ENCODE measurements around the gene CLIC4.
"Not testable (repeated sequence)": the region's sequence is repeated elsewhere in the genome, so short reads cannot be mapped to it uniquely, and the experiment has no call there.

CLIC4 gene

DNA sequence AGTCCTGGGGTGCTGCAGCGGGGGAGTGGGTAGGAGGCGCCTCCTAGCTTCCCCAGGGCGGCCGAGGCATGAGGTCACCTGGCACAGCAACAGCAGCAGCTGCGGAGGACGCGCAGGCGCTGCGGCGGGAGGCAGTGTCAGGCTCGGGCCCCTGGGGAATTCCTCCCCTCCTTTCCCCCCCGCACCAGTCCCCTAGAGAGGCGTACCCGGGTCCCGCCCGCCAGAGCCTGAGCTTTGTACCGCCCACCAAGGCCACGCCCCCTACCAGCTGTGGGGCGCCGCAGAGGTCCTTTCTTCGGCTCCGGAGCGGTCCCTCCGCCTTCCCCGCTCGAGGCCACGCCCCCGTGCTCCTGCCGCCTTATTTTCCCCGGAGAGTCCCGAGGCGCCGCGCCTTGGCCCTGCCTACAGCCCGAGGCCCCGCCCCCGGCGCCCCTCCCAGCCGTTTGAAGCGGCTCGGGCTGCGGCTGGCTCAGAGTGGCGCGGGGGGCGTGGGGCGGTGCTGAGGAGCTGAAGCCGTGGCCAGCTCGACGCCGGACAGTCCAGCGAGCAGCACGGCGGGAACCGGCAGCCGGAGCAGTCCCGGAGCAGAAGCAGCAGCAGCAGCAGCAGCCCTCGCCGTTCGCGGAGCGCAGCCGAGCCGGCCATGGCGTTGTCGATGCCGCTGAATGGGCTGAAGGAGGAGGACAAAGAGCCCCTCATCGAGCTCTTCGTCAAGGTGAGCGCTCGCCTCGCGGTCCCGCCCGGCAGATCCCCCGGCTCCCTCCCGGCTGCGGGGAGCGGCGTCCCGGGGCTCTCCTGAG is at the start of gene CLIC4:
CLIC4 (plus strand) TSS at position 537 of the 800 bp plus-strand sequence; CDS start at position 644, 107 bp downstream.
- peak; percentile 99 for DNase-seq

DNA sequence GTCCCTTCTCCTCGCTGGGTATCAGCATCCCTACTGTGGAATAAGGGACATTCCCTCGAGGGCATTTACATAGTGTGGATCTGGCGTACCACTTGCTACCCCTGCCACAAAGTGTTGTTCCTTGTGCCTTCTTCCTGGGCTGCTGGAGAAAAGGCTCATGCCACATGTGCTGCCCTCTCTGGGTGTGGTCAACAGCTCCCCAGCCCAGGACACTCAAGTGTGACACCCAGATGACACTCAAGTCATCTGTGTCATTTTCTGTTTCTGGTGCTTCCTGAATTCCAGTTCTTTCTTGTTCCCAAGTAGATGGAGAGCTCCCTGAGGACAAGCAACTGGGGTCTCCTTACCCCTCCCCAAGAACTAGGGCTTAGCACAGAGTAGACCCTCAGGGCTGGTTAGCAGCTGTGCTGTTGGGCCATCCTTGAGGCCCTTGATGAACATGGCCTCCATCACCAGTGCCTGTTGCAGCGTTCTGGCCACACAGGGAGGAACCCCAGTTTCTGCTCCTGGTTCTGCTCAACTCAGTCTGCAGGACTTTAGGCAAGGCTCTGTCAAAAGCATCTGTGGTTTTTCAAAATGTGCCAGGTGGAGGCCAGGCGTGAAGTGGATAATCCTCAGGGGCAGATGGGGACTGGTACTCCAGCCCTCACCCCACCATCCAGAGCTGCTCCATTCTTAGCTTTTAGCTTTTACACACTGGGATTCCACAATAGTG is 49.0 kb upstream of the CLIC4 start:
- no peak for DNase-seq

DNA sequence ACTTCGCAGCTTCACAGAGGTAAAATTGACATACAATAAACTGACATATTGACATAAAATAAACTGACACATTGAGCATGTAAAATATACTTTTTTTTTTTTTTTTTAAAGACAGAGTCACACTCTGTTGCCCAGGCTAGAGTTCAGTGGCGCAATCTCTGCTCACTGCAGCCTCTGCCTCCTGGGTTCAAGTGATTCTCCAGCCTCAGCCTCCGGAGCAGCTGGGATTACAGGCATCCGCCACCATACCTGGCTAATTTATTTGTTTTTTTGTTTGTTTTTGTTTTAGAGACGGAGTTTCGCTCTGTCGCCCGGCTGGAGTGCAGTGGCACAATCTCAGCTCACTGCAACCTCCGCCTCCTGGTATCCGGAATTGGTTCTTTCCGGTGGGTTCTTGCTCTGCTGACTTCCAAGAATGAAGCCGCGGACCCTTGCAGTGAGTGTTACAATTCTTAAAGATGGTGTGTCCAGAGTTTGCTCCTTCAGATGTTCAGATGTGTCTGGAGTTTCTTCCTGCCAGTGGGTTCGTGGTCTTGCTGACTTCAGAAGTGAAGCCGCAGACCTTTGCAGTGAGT is 48.4 kb upstream of the CLIC4 start:
- DNase-seq = no peak

DNA sequence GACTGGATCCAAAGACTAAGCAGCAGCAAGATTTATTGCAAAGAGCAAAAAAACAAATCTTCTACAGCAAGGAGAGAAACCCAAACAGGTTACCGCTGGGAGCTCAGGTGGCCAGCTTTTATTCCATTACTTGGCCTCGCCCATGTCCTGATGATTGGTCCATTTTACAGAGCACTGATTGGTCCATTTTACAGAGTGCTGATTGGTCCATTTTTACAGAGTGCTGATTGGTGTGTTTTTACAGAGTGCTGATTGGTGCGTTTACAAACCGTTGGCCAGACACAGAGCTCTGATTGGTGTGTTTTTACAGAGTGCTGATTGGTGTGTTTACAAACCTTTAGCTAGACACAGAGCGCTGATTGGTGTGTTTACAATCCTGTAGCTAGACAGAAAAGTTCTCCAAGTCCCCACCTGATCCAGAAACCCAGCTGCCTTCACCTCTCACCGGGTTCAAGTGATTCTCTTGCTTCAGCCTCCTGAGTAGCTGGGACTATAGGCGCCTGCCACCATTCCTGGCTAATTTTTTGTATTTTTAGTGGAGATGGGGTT is 47.7 kb upstream of the CLIC4 start:
- not testable (repeated sequence) for DNase-seq

DNA sequence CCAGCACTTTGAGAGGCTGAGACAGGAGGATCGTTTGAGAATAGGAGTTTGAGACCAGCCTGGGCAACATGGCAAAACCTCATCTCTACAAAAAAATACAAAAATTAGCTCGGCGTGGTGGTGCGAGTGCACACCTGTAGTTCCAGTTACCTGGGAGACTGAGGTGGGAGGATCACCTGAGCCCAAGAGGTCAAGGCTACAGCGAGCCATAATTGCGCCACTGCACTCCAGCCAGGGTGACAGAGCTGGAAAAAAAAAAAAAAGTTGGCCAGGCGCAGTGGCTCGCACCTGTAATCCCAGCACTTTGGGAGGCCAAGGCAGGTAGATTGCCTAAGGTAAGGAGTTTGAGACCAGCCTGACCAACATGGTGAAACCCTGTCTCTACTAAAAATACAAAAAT is 46.9 kb upstream of the CLIC4 start:
- not testable (repeated sequence) for DNase-seq

DNA sequence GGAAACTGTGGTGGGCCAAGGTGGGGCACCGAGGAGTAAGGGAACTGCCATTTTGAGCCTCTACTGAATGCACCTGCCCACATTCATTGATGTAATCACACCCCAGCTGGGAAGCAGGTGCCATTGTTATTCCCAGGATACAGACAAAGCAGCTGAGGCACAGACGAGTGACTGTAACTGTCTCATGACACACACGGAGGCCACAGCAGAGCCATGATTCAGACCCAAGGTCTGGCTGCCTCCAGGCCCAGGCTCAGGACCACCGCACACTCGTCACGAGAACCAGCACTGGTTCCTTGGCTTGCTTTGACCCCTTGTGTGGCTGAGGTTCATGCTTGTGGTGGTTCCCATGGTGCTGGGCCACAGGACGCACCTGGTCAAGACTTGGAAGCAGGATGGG is 45.6 kb upstream of the CLIC4 start:
- DNase-seq = no peak

DNA sequence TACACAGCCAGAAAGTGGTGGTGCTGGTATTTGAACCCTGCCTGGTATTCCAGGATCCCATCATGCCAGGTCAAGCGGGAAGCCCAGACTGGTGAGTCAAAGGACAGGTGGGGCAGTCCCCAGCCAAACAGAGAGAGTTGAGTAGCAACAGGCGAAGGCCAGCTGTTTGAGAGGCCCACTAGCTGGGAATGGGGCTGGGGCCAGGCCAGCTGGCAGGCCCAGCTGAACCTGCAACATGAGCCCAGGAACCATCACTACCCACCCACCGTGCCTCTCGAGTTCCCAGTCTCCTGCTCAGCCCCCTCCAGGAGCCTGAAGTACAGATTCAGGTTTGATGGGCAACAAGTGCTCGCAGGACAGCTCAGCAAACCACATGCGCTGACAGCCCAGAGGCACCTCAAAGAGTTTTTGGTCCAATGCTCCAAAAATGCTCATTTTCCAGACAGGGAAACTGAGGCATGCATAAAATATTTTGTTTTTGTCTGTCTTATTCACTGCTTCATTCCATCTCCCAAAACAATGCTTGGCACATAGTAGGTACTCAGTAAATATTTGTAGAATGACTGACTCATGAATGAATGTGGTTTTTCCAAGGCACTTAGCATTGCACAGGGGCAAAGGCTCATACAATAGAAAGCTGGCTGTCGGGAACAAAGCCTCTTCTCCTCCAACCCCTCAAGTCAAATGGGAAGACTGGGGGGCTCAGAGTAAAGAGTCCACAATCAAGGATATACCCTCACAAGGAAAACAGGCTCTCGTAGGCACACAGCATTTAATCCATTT is 42.5 kb upstream of the CLIC4 start:
- no peak for DNase-seq

DNA sequence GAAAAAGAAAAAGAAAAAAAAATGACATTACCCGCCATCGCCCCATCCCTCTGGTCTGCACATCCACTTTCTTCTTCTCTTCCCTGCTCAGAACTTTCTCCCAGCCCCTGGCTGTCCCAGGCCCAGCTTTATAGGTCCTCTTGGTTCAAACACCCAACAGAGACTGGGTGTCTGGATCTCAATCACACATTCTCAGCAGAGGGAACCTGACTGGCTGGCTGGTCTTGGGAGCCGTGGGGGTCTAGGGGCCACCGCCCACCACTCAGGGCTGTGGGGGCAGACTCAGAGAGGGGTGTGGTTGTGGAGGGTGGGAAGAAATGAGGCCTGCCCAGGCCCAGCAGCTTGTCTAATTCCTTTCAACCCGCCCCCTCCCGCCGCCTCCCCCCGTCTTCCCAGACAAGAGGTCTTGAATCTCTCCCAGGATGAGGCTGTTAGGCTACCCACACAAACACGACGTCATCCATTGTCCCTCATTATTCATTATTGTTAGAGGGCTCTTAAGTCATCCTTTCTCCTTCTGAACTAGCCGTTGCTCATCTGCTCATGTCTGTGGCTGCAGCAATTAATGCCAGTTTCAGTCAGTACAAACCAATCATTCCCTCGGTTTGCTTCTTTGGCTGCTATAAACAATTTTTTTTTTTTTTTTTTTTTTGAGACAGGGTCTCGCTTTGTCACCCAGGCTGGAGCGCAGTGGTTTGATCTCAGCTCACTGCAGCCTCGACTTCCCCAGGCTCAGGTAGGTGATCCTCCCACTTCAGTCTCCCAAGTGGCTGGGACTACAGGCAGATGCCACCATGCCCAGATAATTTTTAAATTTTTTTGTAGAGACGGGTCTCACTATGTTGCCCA is 40.6 kb upstream of the CLIC4 start:
- DNase-seq = no peak

DNA sequence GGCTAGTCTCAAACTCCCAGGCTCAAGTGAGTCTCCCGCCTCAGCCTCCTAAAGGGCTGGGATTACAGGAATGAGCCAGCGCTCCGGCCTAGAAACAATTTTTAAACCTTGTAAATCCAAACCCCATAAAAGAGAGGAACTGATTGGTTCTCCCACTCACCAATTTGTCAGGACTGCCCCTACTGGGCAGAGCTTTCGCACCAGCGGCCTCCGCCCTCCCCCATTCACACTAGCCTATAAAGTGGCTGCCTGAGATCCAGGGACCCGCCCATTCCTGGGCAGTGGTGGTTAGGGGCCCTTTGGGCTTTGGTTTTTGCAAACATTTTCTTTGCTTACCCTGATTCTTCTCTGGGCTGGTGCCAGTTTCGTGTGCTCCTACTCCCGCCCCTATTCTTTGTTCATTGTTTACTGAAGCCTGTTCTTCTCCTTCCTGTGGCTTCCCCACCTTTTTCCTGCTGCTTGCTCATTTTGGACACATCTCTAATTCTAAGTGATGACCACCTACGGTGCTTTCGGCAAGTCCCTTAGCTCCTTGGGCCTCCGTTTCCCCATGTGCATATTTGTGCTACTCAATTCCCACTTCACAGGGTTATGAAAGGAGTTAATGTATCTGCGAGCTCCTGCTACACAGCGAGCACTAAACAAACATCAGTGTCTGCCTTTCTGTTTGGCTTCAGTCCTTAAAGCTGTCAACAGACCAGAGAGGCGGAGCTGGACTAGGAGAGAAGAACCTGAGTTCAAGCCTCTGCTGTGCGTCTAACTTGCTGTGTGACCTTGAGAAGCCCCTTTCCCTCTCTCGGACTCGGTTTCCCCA is 39.8 kb upstream of the CLIC4 start:
- DNase-seq = no peak

DNA sequence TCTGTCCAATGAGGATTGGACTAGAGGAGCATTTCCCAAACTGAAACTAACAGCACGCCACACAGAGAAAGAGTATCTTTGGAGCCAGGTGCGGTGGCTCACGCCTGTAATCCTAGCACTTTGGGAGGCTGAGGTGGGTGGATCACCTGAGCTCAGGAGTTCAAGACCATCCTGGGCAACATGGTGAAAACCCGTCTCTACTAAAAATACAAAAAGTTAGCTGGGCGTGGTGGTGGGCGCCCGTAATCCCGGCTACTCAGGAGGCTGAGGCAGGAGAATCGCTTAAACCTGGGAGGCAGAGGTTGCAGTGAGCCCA is 39.2 kb upstream of the CLIC4 start:
- DNase-seq = not testable (repeated sequence)

DNA sequence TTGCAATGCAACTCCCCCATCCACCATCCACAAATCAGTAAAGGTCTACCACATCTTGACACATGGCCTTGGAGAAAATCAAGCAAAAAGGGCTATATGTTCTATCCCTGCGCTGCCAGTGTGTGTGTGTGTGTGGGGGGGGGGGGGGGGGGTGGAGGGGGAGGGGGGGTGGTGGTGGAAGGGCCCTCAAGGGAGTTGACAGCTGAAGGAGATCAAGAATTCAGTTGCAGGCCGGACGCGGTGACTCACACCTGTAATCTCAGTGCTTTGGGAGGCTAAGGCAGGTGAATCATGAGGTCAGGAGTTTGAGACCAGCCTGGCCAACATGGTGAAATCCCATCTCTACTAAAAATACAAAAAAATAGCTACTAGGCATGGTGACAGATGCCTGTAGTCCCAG is 37.6 kb upstream of the CLIC4 start:
- DNase-seq = no peak

DNA sequence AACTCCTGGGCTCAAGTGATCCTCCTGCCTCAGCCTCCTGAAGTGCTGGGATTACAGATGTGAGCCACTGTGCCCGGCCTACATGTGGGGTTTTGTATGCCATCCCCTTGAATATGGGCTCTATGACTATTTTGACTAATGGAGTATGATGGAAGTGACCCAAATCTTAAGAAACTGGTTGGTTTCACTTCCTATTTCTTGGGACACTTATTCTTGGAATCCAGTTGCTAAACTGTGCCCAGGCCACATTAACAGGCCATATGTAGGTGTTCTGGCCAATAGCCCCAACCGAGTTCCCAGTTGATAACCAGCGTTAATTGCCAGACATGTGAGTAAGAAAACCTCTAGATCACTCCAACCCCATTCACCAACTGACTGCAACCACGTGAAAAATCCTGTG is 36.3 kb upstream of the CLIC4 start:
- DNase-seq = no peak

DNA sequence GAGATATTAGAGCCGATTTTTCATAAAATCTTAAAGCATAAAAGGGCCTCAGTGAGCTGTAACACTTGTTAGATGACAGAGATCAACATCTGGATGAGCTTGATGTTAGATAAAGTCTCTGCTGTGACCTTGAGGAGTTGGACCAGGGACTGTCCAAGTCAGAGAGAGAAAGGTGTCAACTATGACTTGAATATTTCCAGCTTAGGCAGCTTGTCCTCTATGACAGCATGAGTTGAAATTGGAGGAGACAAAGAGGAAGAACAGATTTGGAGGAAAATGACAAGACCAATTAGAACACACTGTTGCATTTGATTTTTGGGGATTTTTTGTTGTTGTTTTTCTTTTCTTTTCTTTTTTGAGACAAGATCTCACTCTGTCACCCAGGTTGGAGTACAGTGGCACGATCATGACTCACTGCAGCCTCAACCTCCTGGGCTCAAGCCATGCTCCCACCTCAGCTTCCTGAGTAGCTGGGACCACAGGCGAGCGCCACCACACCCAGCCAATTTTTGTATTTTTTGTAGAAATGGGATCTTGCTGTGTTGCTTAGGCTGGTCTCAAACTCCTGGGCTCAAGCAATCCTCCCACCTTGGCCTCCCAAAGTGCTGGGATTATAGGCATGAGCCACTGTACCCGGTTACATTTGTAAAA is 35.3 kb upstream of the CLIC4 start:
- DNase-seq = no peak

DNA sequence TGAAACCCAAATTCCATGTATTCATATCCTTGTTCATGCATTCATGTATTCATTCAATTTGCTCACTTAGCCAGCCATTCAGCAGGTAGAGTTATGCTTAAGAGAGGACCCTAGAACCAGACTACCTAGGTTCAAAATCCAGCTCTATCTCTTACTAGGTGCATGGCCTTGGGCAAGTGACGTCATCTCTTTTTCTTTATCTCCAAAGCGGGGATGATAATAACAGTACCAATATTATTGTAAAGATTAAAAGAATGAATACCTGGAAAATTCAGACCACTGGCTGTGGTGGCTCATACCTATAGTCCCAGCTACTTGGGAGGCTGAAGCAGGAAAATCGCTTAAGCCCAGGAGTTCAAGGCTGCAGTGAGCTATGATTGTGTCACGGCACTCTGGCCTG is 33.9 kb upstream of the CLIC4 start:
- no peak for DNase-seq

DNA sequence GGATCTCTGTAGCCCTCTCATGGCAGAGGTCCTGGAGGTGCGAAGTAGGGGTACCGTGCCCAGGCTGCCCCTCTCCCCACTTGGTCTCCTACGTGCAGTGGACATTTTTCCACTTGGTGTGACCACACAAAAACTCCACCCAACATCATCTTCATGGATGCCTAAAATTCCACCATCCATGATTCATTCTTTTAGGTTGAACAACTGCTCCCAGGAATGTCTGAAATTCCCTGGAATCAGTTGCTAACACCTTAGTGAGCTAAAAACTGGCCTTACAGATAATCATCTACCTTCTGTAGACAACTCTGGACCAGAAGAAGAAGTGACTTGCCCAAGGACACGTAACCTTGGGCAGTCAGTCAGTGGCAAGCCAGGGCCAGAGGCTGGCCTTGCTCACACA is 32.1 kb upstream of the CLIC4 start:
- DNase-seq = no peak

DNA sequence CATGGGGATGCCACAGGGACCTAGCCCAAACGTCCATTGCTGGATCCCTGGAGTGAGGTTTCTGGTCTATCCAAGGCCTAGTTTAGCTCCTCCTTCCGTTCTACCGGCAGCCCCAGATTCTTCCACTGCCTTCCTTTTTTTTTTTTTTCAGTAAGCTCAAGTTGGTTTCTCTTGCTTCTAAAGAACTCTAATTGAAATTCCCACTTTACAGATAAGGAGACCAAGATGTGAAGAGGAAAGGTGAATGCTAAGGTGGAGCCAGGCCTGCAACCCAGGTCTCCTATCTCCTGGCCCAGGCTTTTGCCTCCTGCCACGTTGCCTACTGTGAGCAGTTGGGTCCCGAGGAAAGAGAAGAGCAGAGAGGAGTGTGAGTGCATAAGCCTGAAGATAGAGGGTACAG is 31.5 kb upstream of the CLIC4 start:
- DNase-seq = no peak

DNA sequence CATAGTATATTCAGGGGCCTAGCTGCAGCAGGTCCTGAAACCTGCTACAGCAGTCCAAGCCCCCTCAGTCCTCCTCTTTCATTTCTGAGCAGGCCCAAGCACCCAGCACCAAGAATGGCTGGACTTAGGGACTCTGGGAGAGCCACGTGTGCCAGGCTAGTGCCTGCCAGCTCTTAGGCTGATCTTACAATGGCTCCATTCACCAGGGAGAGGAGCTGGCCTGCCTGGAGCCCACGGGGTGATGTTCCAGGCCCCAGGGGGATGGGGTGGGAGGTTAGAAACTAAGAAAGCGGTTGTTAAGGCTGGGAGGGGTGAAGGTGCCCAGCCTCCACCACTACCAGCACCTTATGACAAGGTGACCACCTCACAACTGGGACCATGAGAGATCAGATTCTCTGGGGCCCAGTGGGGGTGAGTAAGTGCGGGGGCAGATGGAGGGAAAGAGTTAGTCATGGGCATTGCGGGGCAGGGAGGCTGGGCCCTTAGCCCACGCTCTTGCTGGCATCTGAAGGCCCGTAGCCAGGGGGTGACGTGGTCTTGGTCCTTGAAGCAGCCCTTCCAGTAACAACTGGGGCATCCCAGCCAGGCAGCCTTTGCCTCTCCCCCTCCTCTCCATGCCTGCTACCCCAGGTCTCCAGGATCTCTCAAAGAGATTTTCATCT is 30.3 kb upstream of the CLIC4 start:
- DNase-seq = peak in 1 of 2 experiments; percentile 3

DNA sequence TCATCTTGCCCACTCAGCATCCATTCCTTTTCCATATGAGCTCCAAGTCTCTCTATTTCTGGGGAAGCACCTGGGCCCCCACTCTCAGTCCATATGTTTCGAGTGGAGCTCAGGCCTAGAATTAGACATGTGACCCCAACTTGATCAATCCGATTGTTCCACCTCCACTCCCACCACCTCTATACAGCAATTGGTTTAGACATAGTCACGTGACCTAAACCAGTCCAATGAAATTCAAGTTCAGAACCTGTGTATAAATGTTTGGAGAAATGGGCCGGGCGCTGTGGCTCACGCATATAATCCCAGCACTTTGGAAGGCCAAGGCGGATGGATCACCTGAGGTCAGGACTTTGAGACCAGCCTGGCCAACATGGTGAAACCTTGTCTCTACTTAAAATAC is 29.6 kb upstream of the CLIC4 start:
- DNase-seq = no peak

DNA sequence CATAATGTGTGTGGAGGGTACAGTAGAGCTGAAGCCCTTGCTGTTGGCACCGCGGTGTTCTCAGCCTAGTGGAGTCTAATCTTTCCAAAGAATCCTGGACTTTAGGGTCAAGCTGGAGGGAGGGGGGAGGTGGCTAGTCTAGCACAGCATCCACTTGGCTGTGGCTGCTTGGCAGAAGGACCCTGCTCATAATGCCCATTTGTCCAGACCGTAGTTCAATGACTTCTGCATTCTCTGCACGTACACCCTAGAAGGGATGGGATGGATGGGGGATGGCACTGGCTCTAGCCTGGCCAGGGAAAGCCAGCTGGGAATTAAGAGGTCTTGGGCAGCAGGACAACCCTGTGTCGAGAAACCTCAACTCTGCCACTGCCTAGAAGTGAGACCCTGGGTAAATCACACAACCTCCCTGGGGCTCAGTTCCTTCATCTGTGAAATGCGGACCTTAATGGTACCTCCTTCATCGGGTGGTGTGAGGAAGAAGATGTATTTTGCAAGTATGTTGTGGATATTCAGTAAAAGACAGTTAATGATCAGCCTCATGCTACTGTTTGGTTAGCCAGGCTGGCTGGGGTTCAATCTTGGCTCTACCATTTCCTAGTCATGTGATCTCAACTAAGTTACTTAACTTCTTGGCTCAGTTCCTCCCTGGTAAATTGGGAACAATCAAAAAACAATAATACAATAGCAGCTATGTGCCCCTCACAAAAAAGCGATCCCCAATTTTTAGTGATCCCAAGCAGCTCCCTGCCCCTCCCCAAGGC is 27.2 kb upstream of the CLIC4 start:
- no peak for DNase-seq
